Esophagus muscularis mucosa (tissue), 3 donors: ENCODE measurements around the gene GRIK3.

ENCODE experiments used
- EP300 ChIP-seq: sonication (generic); formaldehyde crosslinking; IDR thresholded peaks from one replicate; pipeline ENCODE4 v1.6.1; 2017; ENCODE audit warnings: antibody characterized with exemption
- POLR2A ChIP-seq: fragments of 450-650 bp; IDR thresholded peaks from one replicate; pipeline ENCODE4 v1.6.1; 2017; ENCODE audit warnings: antibody characterized with exemption, moderate library complexity, mild to moderate bottlenecking, low read depth
- POLR2AphosphoS5 ChIP-seq, 2 donors: sonication (generic); formaldehyde crosslinking; IDR thresholded peaks; one replicate each; pipeline ENCODE4 v1.6.1; 2017; ENCODE audit warnings: antibody characterized with exemption in 2 of 2

DNA sequence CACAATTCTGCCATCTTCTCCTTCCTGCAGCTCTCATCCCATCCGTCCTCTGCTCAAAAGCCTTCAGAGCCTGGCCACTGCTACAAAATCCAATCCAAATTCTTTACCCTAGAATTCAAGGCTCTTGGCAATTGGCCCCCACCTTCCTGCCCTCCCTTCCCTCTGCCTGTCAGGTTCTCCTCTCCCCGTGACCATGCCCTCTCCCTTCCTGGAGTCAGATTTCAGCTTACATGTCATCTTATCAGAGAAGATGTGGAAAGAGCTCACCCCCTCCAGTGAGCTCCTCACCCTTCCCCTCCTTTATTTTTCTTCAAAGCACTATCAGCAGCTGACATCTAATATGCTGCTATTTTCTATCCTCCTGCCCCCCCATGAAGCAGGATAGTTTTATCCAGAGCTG, 86.9 kb downstream of the GRIK3 start:
- TF ChIP-seq POLR2AphosphoS5 (IDR thresholded peaks at IDR 0.05) (no peak), EP300 (no peak), POLR2A (no peak)
